HL-60 (cell line): Measurements from ENCODE around the gene HIVEP1.

Source experiments
- GABPA ChIP-seq: IDR thresholded peaks from 2 replicates; pipeline ENCODE4 v1.6.1; 2012; ENCODE audit warnings: low read depth
- SPI1 ChIP-seq: IDR thresholded peaks from 2 replicates; pipeline ENCODE4 v1.6.1; 2012; ENCODE audit warnings: low read depth, mild to moderate bottlenecking, borderline replicate concordance
- TF ChIP-seq, protein P1 (sequence below): IDR thresholded peaks from one replicate; pipeline ENCODE4 v1.5.1; 2011; ENCODE audit warnings: low read length, control low read depth, inconsistent platforms; ENCODE audit not compliant: insufficient read depth
- TF ChIP-seq, protein P2 (sequence below): IDR thresholded peaks from 2 replicates; pipeline ENCODE4 v1.6.1; 2012; ENCODE audit warnings: low read depth; ENCODE audit not compliant: insufficient replicate concordance

DNA sequence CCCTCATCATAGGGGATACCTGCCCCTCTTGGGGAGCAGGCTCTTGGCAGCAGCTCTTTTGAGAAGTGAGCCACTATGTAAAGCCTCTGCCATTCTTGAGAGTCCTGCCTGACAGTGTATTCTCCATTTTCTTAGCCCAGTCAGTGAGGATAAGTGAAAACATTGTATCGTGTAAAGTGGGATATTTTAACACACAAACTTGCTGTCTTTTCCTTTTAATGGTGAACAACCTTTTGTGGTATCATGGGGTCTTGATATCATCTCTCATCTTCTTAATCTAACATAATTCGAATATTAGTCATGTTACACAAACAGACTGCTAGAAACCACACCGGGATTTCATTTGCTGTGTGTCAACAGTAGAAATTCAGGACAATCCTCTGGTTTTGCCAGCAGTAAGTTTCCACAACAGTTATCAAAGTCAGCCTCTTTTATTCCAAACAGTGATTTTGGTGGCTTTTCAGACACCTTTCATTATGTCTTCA is 136.2 kb downstream of the HIVEP1 start:
- TF ChIP-seq, protein P1, sequence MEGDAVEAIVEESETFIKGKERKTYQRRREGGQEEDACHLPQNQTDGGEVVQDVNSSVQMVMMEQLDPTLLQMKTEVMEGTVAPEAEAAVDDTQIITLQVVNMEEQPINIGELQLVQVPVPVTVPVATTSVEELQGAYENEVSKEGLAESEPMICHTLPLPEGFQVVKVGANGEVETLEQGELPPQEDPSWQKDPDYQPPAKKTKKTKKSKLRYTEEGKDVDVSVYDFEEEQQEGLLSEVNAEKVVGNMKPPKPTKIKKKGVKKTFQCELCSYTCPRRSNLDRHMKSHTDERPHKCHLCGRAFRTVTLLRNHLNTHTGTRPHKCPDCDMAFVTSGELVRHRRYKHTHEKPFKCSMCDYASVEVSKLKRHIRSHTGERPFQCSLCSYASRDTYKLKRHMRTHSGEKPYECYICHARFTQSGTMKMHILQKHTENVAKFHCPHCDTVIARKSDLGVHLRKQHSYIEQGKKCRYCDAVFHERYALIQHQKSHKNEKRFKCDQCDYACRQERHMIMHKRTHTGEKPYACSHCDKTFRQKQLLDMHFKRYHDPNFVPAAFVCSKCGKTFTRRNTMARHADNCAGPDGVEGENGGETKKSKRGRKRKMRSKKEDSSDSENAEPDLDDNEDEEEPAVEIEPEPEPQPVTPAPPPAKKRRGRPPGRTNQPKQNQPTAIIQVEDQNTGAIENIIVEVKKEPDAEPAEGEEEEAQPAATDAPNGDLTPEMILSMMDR, result no peak
- TF ChIP-seq, protein P2, sequence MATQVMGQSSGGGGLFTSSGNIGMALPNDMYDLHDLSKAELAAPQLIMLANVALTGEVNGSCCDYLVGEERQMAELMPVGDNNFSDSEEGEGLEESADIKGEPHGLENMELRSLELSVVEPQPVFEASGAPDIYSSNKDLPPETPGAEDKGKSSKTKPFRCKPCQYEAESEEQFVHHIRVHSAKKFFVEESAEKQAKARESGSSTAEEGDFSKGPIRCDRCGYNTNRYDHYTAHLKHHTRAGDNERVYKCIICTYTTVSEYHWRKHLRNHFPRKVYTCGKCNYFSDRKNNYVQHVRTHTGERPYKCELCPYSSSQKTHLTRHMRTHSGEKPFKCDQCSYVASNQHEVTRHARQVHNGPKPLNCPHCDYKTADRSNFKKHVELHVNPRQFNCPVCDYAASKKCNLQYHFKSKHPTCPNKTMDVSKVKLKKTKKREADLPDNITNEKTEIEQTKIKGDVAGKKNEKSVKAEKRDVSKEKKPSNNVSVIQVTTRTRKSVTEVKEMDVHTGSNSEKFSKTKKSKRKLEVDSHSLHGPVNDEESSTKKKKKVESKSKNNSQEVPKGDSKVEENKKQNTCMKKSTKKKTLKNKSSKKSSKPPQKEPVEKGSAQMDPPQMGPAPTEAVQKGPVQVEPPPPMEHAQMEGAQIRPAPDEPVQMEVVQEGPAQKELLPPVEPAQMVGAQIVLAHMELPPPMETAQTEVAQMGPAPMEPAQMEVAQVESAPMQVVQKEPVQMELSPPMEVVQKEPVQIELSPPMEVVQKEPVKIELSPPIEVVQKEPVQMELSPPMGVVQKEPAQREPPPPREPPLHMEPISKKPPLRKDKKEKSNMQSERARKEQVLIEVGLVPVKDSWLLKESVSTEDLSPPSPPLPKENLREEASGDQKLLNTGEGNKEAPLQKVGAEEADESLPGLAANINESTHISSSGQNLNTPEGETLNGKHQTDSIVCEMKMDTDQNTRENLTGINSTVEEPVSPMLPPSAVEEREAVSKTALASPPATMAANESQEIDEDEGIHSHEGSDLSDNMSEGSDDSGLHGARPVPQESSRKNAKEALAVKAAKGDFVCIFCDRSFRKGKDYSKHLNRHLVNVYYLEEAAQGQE, result no peak
- TF ChIP-seq SPI1, result no peak
- TF ChIP-seq GABPA, result no peak
